HG02938 (cell line): ENCODE data around the gene UST.

Experiments
- ATAC-seq: cut with Tn5 transposase; IDR thresholded peaks from one replicate; pipeline ENCODE4 v1.9.1; 2021; ENCODE audit warnings: mild to moderate bottlenecking, moderate library complexity; ENCODE audit not compliant: unreplicated experiment

Gene UST

GRCh38 chr6:149054559-149055194 is 307.8 kb downstream of the UST start:
- peak; percentile 84 for ATAC-seq

- no peak for ATAC-seq
Measured at GRCh38 chr6:149055195-149055899, 308.5 kb downstream of the UST start.

- ATAC-seq = no peak
Measured at GRCh38 chr6:149056777-149057463, 310.1 kb downstream of the UST start.

GRCh38 chr6:149057464-149057840 is 310.6 kb downstream of the UST start:
- ATAC-seq = no peak

- no peak for ATAC-seq
Measured at GRCh38 chr6:149059557-149059956, 312.7 kb downstream of the UST start.

GRCh38 chr6:149060300-149060984 is 313.6 kb downstream of the UST start:
- ATAC-seq = peak; percentile 78

GRCh38 chr6:149060985-149061760 is 314.3 kb downstream of the UST start:
- no peak for ATAC-seq

- ATAC-seq = no peak
Measured at GRCh38 chr6:149061930-149062329, 315.1 kb downstream of the UST start.

GRCh38 chr6:149062653-149063348 is 316.0 kb downstream of the UST start:
- ATAC-seq = no peak

GRCh38 chr6:149063468-149063867 is 316.6 kb downstream of the UST start:
- ATAC-seq = no peak

GRCh38 chr6:149064001-149064659 is 317.3 kb downstream of the UST start:
- no peak for ATAC-seq

- ATAC-seq = no peak
Measured at GRCh38 chr6:149064660-149065015, 317.8 kb downstream of the UST start.

GRCh38 chr6:149065121-149065520 is 318.3 kb downstream of the UST start:
- no peak for ATAC-seq

- ATAC-seq = peak; percentile 97
Measured at GRCh38 chr6:149065658-149066556, 319.1 kb downstream of the UST start.

GRCh38 chr6:149071997-149072396 is 325.2 kb downstream of the UST start:
- no peak for ATAC-seq

- ATAC-seq = no peak
Measured at GRCh38 chr6:149074832-149075258, 328.0 kb downstream of the UST start.

GRCh38 chr6:149075616-149076354 is 329.0 kb downstream of the UST start:
- ATAC-seq = no peak

- ATAC-seq = no peak
Measured at GRCh38 chr6:149076355-149076734, 329.5 kb downstream of the UST start.
